A172 (cell line): ENCODE measurements around the gene ATXN1. TPM values are rescaled to one million over a fixed set of nuclear protein-coding genes. Genes with fewer than 3 reads are reported as not detected.
"Not testable (repeated sequence)": the region's sequence is repeated elsewhere in the genome, so short reads cannot be mapped to it uniquely, and the experiment has no call there.

Experiments used
- DNase-seq: peaks from one replicate; pipeline ENCODE4 v3.0.0-alpha.2; 2015; ENCODE audit warnings: low spot score
- total RNA-seq: library from RNA; depleted of rRNA; stranded (reverse); fragments of >200 nt; shearing (Covaris generic); gene quantifications from 2 replicates; pipeline ENCODE4 v1.2.3, GENCODE V29; 2014

ATXN1 gene
- total RNA-seq, 1 experiment from 2014 or later, result 12.4 TPM

GRCh38 chr6:16572317-16572716 is 188.9 kb downstream of the ATXN1 start:
- no peak for DNase-seq

GRCh38 chr6:16570946-16571345 is 190.3 kb downstream of the ATXN1 start:
- no peak for DNase-seq

- DNase-seq, result no peak
Observed at GRCh38 chr6:16570221-16570553, 191.1 kb downstream of the ATXN1 start.

GRCh38 chr6:16568128-16568527 is 193.1 kb downstream of the ATXN1 start:
- DNase-seq, result no peak

GRCh38 chr6:16567071-16567470 is 194.2 kb downstream of the ATXN1 start:
- DNase-seq, result no peak

GRCh38 chr6:16564436-16564835 is 196.8 kb downstream of the ATXN1 start:
- DNase-seq, result no peak

GRCh38 chr6:16563628-16564240 is 197.5 kb downstream of the ATXN1 start:
- DNase-seq, result no peak

- no peak for DNase-seq
Observed at GRCh38 chr6:16562498-16562897, 198.8 kb downstream of the ATXN1 start.

- no peak for DNase-seq
Observed at GRCh38 chr6:16559071-16559470, 202.2 kb downstream of the ATXN1 start.

- no peak for DNase-seq
Observed at GRCh38 chr6:16555550-16555949, 205.7 kb downstream of the ATXN1 start.

- no peak for DNase-seq
Observed at GRCh38 chr6:16553531-16553930, 207.7 kb downstream of the ATXN1 start.

- no peak for DNase-seq
Observed at GRCh38 chr6:16551466-16551865, 209.8 kb downstream of the ATXN1 start.

- DNase-seq, result no peak
Observed at GRCh38 chr6:16548121-16548520, 213.1 kb downstream of the ATXN1 start.

GRCh38 chr6:16547587-16547986 is 213.7 kb downstream of the ATXN1 start:
- no peak for DNase-seq

- DNase-seq, result no peak
Observed at GRCh38 chr6:16546861-16547260, 214.4 kb downstream of the ATXN1 start.

- DNase-seq, result no peak
Observed at GRCh38 chr6:16545382-16545781, 215.9 kb downstream of the ATXN1 start.

- DNase-seq, result no peak
Observed at GRCh38 chr6:16544521-16544920, 216.7 kb downstream of the ATXN1 start.

- no peak for DNase-seq
Observed at GRCh38 chr6:16544006-16544405, 217.3 kb downstream of the ATXN1 start.

- no peak for DNase-seq
Observed at GRCh38 chr6:16543521-16543920, 217.7 kb downstream of the ATXN1 start.

GRCh38 chr6:16542070-16542469 is 219.2 kb downstream of the ATXN1 start:
- DNase-seq, result no peak

- DNase-seq, result no peak
Observed at GRCh38 chr6:16540804-16541752, 220.2 kb downstream of the ATXN1 start.

GRCh38 chr6:16540383-16540782 is 220.9 kb downstream of the ATXN1 start:
- DNase-seq, result not testable (repeated sequence)
